H54 (cell line): Measurements from ENCODE around the gene UNKL.

Experiments used
- DNase-seq: peaks from one replicate; pipeline ENCODE4 v3.0.0; 2011; ENCODE audit warnings: low spot score, mixed read lengths; ENCODE audit not compliant: insufficient read length
- FAIRE-seq: peaks from 3 replicates; lab custom pipeline; 2011; peaks lifted over from hg19 to GRCh38; lab: Jason Lieb, UNC
- POLR2A ChIP-seq: IDR thresholded peaks from 2 replicates; pipeline ENCODE4 v1.6.1; 2011; ENCODE audit warnings: low read depth, mild to moderate bottlenecking, low read length

The UNKL gene

DNA sequence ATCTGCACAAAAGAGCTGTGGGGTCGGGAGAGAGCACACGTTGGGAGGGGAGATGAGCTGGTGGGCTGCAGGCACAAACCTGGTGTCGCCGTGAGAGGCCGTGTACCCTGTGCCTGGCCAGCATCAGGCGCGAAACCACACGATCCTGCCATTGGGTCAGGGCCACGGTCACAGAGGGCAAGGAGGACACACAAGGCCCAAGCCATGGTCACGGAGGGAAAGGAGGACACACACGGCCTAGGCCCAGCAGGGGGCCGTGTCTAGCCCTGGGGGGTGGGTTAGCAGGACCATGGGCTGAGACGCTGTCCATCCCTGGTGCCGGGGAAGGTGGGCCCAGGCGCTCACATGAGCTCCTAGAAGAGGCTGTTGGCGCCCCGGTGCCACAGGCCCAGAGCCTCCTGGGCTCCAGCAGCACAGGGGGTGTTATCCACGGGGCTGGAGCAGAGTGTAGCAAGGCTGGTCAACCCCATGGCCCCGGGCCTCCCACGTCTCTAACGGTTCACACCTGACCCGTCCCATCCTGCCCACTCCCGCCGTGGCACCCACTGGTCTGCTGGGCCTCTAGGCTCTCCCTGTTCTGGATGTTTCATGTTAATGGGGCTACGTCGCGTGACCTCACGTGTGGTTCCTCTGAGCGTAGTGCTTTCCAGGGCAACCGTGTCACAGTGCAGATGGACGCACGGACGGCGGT lies 37.3 kb upstream of the UNKL start:
- FAIRE-seq (no peak), DNase-seq (no peak)
- no peak for TF ChIP-seq POLR2A

DNA sequence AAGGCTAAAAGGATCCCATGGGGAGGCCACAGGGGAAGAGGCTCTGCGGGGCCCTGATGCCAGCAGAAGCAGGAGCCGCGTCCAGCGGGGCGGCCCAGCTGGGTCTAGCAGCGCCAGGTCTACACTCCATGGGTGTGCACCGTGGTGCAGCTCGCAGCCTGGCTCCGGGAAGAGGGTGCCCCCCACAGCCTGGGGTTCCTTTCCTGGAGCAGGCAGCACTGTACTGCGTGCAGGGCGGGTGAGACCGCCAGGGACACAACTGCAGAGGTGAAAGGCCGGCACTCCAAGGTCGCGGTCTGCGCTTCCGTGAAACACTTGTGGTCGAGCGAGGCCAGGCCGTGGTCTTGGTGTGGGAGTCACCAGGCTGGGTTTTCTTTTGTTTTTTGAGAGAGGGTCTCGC lies 36.3 kb upstream of the UNKL start:
- FAIRE-seq = no peak
- TF ChIP-seq POLR2A = no peak

DNA sequence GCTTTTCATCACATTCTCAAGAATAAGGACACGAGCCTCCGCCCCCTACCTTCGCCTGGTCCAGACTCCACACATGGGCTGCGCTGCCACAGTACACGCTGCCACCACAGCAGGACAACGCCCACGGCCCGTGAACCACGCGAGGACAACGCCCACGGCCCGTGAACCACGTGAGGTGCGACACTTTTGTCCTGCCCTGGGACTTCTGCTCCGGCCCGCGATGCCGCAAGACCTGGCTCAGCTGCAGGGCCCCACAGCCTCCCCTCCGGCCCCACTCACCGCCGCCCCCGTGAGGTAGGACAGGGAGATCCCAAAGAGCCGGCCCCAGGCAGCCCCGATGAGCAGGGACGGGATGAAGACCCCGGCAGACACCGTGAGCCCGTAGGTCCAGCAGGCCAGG lies 35.7 kb upstream of the UNKL start:
- FAIRE-seq (no peak), DNase-seq (no peak)
- no peak for TF ChIP-seq POLR2A

More for the DNA sequence above, 36.3 kb upstream of the UNKL start:
- no peak for DNase-seq

DNA sequence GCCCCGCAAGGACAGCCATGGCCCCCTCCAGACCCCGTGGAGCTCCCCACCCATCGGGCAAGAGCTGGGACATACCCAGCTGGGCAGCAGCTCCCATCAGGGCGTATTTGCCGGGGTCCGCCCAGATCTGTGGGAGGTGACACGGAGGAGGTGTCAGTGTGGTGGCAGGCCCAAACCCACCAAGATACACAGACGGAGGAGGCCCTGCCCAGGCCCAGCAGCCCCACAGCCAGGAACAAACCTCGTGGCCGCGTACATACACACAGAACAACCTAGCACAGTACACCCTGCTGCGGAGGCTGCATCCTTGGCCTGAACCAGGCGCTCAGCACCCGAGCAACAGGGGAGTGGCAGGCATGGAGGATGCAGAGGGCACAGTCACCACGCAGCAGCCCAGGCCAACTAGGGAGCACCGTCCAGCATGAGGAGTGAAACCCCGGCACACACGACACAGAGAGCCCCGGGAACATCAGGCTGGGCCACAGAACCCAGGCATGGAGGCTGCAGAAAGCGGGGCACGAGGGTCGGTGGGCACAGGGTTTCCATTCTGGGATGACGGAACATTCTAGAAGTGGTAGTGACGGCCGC lies 34.8 kb upstream of the UNKL start:
- TF ChIP-seq POLR2A = no peak
- DNase-seq (no peak), FAIRE-seq (no peak)

DNA sequence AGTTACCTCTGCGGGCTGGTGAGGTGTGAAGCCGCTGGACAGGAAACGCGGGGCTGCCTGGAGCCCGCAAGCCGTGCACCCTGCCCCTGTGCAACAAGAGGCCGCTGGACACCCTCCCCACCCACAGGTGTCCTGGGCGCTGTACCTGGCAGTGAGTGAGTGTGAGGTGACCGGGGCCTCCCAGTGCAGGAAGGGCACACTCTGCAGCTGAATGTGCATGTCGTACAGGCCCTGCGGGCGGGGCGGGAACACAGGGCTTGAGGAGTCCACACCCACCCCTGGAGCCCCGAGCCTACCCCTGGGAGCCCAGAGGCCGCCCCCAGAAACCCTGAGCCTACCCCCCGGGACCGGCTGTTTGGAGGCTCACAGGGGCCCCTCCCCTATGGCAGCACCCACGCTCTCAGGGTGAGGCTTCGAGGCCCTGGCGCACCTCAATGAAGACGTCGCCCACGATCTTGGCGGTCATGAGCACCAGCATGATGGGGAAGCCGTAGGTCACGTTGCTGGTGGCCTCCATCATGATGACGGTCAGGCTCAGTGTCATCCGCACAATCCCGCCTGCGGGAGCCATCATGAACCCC lies 34.1 kb upstream of the UNKL start:
- no peak for FAIRE-seq
- TF ChIP-seq POLR2A = no peak
- no peak for DNase-seq

DNA sequence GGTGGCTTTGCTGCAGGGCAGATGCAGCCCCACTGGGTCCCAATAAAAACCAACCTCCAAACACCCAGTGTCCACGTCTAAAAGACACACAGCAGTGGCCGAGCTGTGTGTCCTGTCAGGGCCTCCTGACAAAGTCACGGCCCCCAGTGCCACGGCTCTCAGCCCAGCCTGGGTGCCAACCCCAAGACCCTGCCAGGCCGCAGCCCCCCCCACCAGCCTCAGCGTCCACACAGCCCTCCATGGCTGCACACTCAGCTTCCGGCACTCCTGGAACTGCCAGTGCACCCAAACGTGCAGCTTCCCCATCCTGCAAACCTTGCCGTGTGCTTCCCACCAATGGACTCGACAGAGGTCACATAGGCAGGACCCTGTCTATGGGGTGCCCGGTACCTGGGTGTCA lies 33.5 kb upstream of the UNKL start:
- TF ChIP-seq POLR2A = no peak
- no peak for DNase-seq
- FAIRE-seq = no peak

DNA sequence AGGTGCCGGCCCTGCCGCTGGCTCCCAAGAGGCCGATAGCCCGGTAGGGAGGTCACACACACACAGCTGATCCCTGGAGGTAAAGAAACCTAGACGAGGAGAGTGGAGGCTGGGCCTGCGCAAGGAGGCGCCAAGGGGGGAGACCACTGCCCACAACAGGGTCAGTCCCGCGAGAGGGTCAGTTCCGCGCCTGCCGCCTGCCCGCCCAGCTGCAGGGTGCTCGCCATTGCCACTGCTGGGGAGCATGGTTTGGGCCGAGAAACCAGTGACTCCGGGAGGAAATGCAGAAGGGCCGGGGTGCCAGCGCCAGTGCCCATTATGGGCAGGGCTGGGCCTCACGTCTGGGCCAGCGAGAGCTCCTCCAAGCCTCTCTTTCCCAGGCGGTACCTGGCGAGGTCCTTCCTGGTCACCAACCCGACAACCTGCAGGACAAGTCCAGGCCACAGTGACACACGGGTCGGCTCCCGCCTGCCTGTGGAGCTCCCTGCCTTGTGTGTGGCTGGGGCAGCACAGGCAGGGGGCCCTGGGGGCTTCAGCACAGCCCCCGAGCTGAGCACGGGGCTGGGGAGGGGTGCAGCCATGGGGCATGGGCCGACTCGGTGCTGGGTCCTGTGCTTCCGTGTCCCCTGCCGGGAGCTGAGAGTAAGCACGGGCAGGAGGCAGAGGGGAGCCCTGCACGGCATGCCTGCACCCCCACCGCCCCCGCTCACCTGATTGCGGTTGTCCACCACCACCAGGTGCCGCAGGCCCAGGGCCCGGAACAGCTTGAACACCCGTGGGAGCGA lies 32.0 kb upstream of the UNKL start:
- no peak for DNase-seq
- FAIRE-seq = no peak
- no peak for TF ChIP-seq POLR2A

DNA sequence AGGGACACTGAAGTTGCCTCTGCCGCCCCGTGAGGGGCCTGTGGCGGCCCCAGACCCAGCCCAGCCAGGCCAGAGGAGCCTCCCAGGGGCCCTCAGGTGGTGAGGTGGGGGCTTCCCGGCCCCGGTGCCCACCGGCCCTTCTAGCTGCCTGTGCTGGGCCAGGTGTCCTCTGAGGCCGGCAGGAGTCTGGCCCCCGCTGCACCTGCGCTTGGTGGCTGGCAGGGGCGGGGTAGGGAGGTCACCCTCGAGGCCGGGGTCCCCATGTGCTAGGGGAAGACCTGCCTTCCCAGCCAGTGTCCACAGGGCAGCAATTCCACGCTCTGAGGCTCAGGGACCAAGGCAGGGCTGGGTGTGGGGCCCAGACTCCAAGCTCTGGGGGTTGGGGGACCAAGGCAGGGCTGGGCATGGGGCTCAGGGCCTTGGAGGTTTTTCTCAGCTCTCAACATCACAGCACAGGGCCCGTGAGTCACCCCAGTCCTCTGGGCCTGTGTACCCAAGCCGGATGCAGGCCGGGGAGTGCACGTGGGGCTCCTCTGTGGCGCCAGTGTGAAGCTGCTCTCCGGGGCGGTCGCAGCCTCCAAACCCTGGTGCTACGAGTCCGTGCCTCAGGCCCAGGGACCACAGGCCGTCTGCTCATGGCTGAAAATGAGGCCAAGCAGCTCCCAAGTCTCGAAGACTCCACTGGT lies 31.2 kb upstream of the UNKL start:
- no peak for TF ChIP-seq POLR2A
- DNase-seq (no peak), FAIRE-seq (no peak)

DNA sequence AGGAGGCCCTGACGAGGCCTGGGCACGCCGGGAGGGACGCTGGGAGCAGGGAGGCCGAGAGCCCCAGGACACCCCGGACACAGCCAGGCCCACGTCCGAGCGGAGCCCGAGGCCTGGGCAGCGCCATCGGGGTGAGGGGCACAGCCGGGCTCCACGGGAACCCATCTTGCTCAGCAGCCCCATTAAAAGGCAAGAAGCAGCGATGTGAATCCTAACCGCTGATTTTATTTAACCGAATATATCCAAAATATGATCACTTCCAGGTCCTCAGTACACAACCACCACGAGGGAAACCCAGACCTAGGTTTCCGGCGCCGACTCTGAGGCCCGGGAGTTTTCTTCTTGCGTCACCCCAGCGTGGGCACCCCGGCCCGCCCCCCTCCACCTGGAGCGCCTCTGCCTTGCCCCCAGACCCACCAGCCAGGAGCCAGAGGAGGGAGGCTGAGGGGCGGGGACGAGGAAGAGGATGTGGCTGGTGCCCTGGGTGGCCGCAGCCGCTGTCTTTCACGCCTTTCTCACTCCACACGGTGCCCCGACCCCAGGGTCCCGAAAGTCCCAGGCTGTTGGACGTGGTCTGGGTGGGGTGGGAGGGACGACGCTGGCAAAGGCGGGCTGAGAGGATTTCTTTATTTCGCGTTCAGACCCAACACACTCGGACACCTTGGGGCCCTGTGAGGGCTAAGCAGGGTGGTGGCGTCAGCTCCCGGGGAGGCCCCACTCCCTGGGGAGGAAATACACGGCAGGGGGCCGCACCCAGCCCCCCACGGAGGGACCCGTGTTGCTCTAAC lies 30.4 kb upstream of the UNKL start:
- no peak for FAIRE-seq
- no peak for TF ChIP-seq POLR2A
- no peak for DNase-seq

DNA sequence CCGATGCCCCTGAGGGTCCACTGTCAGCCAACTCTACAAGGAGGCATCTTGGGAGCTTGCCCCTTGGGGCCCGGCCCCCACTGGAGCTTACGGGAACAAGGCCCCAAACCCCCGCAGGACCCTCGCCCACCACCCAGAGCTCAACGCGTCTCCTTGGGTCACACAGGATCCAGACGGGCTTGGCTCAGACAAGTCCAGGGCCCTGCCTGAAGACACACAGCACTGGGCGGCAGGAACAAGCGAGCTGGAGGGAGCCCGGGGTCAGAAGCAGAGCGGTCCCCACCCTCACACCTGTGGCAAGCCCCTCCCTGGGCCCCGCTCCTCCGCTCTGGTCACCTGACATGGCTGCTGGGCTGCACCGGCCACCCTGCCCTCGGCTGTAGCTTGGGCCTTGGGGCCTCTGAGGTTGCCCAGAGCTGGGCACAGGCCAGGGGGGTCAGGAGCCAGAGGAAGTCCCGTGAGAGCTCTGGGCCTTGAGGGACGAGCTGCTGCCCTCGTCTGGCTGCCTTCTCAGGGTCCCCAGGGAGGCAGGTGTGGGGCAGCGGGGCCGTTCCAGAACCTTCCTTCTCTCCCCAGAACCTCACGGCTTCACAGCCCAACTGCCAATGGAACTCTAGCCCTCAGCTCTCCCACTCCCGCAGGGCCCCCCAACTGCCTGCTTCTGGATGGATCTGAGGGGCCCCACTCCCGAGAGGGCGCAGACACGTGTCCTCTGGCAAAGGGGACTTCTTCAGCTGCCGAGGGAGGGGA lies 29.7 kb upstream of the UNKL start, which contains the start of gene CCDC154:
Gene CCDC154 (minus strand): TSS at position 577 of the 750 bp plus-strand sequence. CDS start 234 bp downstream, at position 343.
- FAIRE-seq (no peak), DNase-seq (no peak)
- no peak for TF ChIP-seq POLR2A

DNA sequence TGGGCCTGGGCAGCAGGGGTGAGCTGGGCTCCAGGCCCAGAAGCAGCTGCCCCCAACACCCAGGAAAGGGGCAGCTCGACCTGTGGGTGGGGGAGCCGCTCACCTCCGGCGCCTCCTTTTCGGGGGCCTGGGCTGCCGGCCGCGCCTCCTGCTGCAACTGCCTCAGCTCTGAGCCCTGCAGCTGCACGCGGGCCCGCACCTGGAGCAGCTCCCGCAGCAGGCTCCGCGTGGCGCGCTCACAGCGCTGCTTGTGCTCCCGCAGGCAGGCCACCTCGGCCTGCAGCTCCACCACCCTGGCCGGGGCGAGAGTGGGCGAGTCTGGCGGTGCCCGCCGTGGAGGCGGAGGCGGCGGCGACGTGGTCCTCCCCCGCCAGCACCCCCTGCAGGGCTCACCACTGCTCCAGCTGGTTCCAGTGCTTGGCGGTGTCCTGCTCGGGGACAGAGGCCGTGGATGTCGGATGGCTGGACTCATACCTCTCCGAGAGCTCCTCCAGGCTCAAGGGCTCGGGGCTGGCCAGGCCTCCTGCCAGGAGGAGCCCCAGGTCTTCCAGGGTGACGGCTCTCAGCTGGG lies 29.0 kb upstream of the UNKL start:
- DNase-seq (no peak), FAIRE-seq (no peak)
- no peak for TF ChIP-seq POLR2A

DNA sequence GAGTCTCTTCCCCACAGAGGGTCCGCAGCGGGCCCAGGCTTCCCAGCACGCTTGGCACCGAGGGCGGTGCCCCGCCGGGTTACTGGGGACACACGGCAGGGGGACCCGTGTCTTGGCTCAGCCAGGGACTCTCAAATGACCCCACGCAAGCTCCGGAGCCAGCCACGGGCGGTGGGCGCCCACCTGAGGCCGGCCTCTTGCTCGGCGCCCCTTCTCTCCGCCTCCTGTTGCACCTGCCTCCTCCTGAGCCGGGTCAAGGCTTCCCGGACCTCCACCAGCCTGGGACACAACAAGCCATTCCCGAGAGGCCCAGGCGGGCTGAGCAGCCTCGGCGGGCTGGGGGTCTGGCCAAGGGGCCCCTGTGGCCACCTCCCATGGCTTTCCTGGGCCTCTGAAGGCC lies 28.2 kb upstream of the UNKL start:
- DNase-seq = no peak
- TF ChIP-seq POLR2A = no peak
- no peak for FAIRE-seq
